AG10803 (cell line): ENCODE data around the gene UVSSA.

ENCODE experiments used
- DNase-seq: peaks from one replicate; pipeline ENCODE4 v3.0.0; 2010; ENCODE audit warnings: low read depth
- H3K4me3 ChIP-seq: 2 replicates; pipeline ENCODE4 v1.5.1; 2011; ENCODE audit warnings: mild to moderate bottlenecking, low read length, control low read depth
- TF ChIP-seq, protein P1 (sequence below): conservative IDR thresholded peaks from 2 replicates; pipeline ENCODE4 v1.5.1; 2011; ENCODE audit warnings: mild to moderate bottlenecking, low read length, control low read depth, inconsistent platforms

UVSSA gene

DNA sequence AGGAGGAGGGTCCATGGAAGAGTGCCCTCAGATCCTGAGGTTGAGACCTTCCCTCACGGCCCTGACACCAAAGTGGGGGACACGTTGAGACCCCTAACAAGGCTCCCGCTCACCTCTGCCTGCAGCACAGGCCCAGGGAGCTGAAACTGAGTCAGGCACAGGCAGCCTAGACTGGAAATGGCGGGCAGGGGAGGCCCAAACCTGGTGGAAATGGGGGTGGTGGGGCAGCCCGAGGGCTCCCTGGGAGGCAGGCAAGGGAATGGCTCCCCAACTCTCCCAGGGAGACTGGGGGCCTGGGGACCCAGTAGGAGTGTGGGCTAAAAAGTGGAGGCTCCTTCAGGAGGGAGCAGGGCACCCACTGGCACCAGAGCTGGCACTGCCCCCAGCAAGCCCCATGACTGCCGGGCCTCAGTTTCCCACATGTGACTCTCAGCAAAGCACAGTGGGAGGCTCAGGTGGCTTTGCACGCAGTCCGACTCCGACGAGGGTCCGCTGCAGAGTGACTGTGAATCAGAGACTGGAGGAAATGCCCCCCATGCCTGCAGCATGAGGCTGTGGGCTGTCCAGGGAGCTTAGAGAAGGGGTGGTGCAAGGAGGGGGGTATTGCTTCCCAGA lies 53.3 kb downstream of the UVSSA start:
- TF ChIP-seq, protein P1, sequence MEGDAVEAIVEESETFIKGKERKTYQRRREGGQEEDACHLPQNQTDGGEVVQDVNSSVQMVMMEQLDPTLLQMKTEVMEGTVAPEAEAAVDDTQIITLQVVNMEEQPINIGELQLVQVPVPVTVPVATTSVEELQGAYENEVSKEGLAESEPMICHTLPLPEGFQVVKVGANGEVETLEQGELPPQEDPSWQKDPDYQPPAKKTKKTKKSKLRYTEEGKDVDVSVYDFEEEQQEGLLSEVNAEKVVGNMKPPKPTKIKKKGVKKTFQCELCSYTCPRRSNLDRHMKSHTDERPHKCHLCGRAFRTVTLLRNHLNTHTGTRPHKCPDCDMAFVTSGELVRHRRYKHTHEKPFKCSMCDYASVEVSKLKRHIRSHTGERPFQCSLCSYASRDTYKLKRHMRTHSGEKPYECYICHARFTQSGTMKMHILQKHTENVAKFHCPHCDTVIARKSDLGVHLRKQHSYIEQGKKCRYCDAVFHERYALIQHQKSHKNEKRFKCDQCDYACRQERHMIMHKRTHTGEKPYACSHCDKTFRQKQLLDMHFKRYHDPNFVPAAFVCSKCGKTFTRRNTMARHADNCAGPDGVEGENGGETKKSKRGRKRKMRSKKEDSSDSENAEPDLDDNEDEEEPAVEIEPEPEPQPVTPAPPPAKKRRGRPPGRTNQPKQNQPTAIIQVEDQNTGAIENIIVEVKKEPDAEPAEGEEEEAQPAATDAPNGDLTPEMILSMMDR = no peak
- H3K4me3 ChIP-seq = no peak overlapping the region
- no peak for DNase-seq

DNA sequence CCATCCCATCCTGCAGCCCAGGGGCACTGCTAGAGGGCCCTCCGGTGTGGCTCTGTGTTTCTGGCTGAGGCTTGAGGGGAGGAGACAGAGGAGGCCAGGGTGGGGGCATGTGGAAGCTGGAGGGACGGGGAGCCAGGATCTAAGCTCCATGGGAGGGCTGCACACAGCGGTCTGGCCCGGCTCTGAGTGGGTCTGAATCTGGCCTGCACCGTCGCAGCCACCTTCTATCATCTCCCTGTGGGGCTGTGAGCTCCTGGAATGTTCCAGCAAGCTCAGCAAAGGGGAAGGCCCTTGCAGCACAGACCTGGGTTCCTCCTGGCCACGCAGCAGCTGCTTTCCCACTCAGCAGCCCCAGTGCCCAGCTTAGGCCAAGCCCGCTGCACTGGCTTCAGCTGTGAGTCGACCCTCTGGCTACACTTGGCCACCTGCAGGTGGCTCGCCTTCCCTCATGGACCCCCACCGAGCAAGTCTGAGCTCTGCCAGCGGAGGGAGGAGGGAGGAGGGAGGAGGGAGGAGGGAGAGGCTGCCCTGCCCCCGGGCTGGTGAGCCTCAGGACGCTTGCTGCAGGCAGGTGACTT lies 53.9 kb downstream of the UVSSA start:
- TF ChIP-seq, protein P1 = no peak
- no peak for DNase-seq
- H3K4me3 ChIP-seq = no peak overlapping the region

DNA sequence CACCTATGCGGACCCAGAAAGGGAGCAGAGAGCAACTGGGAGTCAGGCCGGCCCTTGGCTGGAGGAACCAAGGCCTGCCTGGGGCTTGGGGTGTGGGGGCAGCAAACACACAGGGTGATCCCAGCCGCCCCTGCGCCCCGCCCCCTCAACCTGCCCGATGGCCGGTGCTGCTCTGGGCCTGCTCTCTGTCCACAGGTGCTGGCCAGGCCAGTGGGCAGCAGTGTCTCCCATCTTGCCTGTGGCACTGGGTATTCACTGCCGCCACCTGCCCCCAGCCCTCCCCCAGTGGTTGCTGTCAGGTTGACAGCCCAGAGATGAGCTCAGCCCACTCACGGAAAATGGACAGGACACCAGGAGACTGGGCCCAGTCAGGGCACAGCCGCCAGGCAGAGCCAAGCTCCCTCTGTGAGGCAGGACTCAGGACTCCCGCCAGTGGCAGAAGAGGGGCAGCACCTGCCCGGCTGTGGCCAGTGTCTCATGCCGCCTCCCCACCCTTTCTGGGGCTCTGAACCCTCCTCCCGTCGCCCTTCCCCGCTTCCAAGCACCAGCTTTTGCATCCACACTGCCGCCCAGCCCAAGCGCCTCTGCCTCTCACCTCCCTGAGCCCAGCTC lies 54.5 kb downstream of the UVSSA start:
- TF ChIP-seq, protein P1 = no peak
- no peak for DNase-seq
- no peak overlapping the region for H3K4me3 ChIP-seq

DNA sequence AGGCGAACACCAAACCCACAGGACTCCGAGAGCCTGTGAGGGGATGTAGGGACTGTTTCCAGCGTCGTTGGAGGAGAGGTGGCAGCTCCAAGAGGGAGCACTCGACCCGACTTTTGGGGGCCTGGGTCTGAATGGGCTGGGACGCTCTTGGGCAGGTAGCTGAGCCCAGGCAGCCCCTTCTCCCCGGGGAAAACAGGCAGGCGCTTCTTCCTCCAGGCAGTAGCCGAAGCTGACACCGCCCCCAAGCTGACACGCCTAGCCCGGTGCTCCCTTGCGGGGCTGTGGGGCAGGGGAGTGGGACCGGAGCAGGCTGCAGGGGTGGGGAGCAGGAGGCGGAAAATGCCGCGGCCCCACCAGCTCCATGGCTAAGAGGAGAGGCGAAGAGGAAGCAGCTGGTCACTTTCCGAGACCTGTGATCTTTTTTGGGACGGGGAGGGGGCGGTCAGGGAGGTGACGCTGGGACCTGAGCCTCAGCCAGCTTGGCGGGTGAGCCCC lies 55.1 kb downstream of the UVSSA start:
- H3K4me3 ChIP-seq = no peak overlapping the region
- DNase-seq = no peak
- TF ChIP-seq, protein P1 = no peak

DNA sequence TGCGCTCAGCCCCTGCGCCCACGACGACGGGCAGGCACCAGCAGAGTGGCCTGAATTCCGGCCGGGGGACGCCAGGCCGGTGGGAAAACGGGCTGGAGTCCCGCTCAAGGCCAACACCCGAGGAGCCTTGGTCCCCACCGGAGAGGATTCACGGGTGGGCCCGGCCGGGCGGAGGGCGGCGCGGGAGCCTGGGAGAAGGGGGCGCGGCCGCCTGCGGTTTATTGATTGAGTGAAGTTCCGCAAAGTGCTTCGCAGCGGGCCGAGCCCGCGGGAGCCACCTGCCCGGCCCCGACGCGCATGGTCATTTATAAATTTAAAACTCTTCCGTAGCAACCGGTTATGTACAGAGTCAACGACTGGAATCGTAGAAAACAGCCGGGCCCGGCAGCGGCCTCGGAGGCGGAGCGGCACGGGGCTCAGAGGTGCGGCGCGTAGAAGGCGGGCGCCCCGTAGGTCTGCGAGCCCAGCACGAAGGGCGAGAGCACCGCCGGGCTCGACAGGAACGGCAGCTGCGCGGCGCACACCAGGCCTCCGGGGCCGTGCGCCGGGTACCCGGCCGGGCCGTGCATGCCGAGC lies 55.6 kb downstream of the UVSSA start:
- DNase-seq = no peak
- no peak overlapping the region for H3K4me3 ChIP-seq

DNA sequence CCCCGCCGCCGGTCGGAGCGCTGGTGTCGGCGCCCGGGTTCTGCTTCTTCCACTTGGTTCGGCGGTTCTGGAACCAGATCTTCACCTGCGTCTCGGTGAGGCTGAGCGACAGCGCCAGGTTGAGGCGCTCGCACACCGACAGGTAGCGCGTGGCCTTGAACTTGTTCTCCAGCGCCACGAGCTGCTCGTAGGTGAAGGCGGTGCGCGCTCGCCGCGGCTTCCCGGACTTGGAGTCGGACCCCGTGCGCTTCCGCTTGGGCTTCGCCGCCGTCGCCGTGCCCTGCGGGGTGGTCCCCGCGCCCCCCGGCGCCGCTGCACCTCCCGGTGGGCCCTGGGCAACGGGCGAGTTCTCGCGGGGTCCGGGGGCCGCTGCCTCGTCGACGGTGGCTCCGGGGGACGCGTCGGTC lies 56.2 kb downstream of the UVSSA start:
- no peak for DNase-seq
- H3K4me3 ChIP-seq = no peak overlapping the region
- TF ChIP-seq, protein P1 = no peak

More for the DNA sequence above, 55.6 kb downstream of the UVSSA start:
- TF ChIP-seq, protein P1 = no peak
